Measurements from ENCODE around the gene FCRL6. TPM values are rescaled to one million over a fixed set of nuclear protein-coding genes. Genes with fewer than 3 reads are reported as not detected.

FCRL6 gene
- total RNA-seq, 3 donors from 2014 or later, result 0.38 to 0.82 (median 0.41) TPM

DNA sequence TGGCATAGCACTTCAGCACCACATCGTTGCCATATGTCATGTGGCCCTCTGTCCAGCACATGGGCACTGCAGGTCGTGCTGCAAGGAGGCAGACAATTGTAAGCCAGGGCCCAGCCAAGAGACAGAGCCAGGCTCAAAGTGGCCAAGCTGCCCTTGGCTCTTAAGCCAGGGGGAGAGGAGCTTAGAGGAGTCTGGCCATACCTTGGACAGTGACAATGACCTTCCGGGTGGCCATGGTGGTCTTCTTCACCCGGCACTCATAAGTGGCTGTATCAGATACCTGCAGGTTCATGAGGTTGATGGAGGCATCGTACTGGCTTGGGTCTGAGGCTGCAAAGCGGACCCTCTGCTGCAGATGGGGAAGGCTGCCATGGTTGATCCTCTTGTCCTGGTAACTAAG, 55.7 kb downstream of the FCRL6 start:
- DNase-seq (no peak), ATAC-seq (no peak)
- Histone ChIP-seq H3K36me3 (ENCODE audit: low read depth) (no peaks in the 10 kb centered on the region), H3K4me3 (no peak overlapping the region), H3K9me3 (no peaks in the 10 kb centered on the region), H3K4me1 (ENCODE audit: low read depth) (peaks cover 7% of the 10 kb centered on the region)
- intact Hi-C loops (cut with DNase I, micrococcal nuclease), result no loop called here
- TF ChIP-seq, protein P1, sequence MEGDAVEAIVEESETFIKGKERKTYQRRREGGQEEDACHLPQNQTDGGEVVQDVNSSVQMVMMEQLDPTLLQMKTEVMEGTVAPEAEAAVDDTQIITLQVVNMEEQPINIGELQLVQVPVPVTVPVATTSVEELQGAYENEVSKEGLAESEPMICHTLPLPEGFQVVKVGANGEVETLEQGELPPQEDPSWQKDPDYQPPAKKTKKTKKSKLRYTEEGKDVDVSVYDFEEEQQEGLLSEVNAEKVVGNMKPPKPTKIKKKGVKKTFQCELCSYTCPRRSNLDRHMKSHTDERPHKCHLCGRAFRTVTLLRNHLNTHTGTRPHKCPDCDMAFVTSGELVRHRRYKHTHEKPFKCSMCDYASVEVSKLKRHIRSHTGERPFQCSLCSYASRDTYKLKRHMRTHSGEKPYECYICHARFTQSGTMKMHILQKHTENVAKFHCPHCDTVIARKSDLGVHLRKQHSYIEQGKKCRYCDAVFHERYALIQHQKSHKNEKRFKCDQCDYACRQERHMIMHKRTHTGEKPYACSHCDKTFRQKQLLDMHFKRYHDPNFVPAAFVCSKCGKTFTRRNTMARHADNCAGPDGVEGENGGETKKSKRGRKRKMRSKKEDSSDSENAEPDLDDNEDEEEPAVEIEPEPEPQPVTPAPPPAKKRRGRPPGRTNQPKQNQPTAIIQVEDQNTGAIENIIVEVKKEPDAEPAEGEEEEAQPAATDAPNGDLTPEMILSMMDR (IDR thresholded peaks at IDR 0.05), result no peak

DNA sequence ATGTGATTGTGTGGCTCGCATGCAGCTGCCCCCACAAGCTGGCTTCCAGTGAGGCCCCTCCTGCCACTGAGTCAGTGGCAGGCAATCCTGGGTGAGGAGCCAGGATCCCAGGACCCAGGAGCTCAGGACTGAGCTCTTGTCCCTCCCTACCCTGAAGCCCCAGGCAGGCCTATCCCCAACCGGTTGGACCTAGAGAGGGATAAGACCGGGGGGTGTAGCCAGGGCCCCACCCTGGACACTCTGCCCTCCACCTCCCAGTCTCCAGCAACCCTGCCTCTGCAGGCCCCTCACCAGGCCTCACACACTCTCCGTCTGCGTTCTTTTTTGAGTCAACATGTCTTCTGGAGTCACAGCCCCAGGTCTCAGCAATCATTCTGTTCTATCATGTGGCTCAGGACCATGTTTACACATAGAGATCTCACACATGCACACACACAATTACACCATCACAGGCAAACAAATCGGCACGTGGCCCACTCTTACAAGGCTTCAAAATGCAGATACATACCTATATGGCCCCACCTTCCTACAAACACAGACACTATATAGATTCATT, 57.7 kb downstream of the FCRL6 start:
- H3K9me3 ChIP-seq, result no peaks in the 10 kb centered on the region
- no peak for DNase-seq
- H3K4me1 ChIP-seq (ENCODE audit: low read depth), result no peaks in the 10 kb centered on the region
- ATAC-seq, result no peak
- TF ChIP-seq, protein P1 (IDR thresholded peaks at IDR 0.05), result no peak
- H3K36me3 ChIP-seq (ENCODE audit: low read depth), result no peaks in the 10 kb centered on the region
- intact Hi-C loops (cut with DNase I, micrococcal nuclease), result no loop called here
- H3K4me3 ChIP-seq, result no peak overlapping the region

DNA sequence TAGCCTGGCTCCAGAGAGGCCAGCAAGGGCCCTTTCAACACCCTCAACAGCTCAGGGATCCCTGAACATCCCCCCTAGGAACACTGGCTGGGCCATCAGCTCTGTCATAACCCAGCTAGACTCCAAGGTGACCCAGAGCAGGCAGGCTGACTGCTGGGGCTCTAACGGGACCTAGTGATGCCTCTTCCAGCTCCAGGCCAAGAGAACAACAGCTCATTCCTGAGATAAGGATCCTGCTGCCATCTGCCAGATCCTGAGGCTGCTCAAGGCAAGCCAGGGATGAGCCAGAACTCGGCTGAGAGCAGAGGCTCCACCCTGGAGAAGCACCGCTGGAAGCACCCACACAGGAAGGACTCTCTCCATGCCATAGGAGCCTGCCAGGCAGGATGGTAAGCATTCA, 58.3 kb downstream of the FCRL6 start:
- Histone ChIP-seq H3K36me3 (ENCODE audit: low read depth) (no peaks in the 10 kb centered on the region), H3K4me1 (ENCODE audit: low read depth) (no peaks in the 10 kb centered on the region), H3K4me3 (no peak overlapping the region), H3K9me3 (no peaks in the 10 kb centered on the region)
- intact Hi-C loops (cut with DNase I, micrococcal nuclease), result no loop called here
- ATAC-seq (no peak), DNase-seq (no peak)
- TF ChIP-seq, protein P1 (IDR thresholded peaks at IDR 0.05), result no peak

DNA sequence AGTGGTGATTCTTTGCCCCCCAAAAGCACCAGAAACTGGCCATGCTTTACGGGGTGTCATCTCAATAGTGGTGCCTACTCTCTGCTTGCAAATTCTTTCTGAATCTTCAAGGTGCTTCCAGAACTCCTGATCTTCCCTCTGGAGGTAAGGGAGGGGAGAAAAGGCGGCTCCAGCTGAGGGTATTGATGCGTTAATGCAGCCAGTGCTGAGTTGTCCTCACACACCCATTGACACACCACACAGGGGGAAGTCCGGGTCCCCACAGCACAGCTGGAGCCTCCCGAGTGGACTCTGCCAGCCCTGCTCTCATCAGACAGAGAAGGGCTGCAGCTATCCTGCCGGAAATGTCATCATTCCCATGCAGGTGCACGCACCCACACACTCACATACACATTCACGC, 59.1 kb downstream of the FCRL6 start:
- ATAC-seq, result no peak
- no peaks in the 10 kb centered on the region for H3K9me3 ChIP-seq
- no peaks in the 10 kb centered on the region for H3K4me1 ChIP-seq (ENCODE audit: low read depth)
- no peaks in the 10 kb centered on the region for H3K36me3 ChIP-seq (ENCODE audit: low read depth)
- no peak for DNase-seq
- TF ChIP-seq, protein P1 (IDR thresholded peaks at IDR 0.05), result no peak
- intact Hi-C loops (cut with DNase I, micrococcal nuclease), result no loop called here
- no peak overlapping the region for H3K4me3 ChIP-seq

DNA sequence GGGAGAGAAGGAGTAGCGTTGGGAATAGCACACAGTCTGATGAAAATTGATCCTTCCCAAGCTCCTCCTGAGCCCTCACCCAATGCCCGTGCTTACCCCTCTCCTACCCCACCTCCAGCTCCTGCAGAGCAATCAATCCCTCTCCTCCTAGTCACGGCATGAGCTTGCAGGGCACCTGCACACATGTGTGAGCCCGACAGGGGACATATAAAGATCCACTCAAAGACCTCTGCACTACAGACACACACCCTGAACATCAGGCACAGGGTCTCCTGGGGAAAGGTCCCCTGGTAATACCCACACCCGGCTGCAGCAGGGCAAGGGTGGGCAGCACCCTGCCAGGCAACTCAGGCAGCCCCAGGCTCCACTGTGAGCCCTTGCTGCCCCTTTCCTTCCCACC, 59.9 kb downstream of the FCRL6 start:
- ATAC-seq, result no peak
- H3K4me3 ChIP-seq, result no peak overlapping the region
- intact Hi-C loops (cut with DNase I, micrococcal nuclease), result no loop called here
- no peaks in the 10 kb centered on the region for H3K4me1 ChIP-seq (ENCODE audit: low read depth)
- no peaks in the 10 kb centered on the region for H3K36me3 ChIP-seq (ENCODE audit: low read depth)
- TF ChIP-seq, protein P1 (IDR thresholded peaks at IDR 0.05), result no peak
- H3K9me3 ChIP-seq, result no peaks in the 10 kb centered on the region
- no peak for DNase-seq

DNA sequence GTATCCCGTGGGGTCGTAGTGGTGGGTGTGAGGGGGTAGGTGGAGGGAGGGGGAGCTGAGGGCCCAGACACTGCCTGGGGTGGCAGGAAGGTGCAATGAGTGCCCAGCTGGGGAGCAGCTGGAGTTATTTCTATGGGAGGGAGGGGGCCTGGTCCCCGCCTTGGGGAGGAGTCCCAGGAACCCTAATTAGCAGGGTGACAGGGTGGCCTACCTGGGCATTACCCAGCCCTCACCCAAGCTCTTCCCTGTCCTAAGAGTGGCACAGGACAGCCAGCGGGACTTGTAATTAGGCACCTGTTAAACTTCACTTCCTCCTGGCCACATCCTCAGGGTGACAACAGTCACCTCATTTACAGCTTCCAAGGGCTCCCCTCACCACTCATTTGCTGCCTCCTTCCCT, 60.4 kb downstream of the FCRL6 start, which contains the start of gene VSIG8:
Gene VSIG8 (minus strand): TSS at position 101 of the 400 bp plus-strand sequence. CDS start 136 bp downstream, outside the sequence.
- Histone ChIP-seq H3K4me3 (no peak within 1 kb of the TSS), H3K4me1 (ENCODE audit: low read depth) (no peaks in the 10 kb centered on the region), H3K36me3 (ENCODE audit: low read depth) (no peaks in the 10 kb centered on the region), H3K9me3 (no peaks in the 10 kb centered on the region)
- DNase-seq, result no peak
- TF ChIP-seq, protein P1 (IDR thresholded peaks at IDR 0.05), result no peak
- no peak for ATAC-seq
- intact Hi-C loops (cut with DNase I, micrococcal nuclease), result no loop called here

Data from mucosa of descending colon (tissue), 3 donors.